Heart left ventricle (tissue), 16 donors: ENCODE measurements around the gene GTPBP3. TPM values are rescaled to one million over a fixed set of nuclear protein-coding genes. Genes with fewer than 3 reads are reported as not detected.

Experiments used
- ATAC-seq, 4 donors: fragments of 200-7000 bp; cut with Tn5 transposase; one replicate each; pipeline ENCODE4 v1.9.1; 2020 to 2022; ENCODE audit warnings: moderate library complexity in 4 of 4, mild to moderate bottlenecking in 3 of 4, moderate number of reproducible peaks in 1 of 4
- DNase-seq, 5 donors: peaks; one replicate each; pipeline ENCODE4 v3.0.0-alpha.2; 2020
- H3K27ac ChIP-seq, 12 donors: fragments of 200-600 bp; sonication (generic) in 4 of 12; one replicate each; pipeline versions ENCODE4 v1.5.0 to v1.8.0; 2016 to 2022; ENCODE audit warnings: mild to moderate bottlenecking in 2 of 12
- H3K27me3 ChIP-seq, 9 donors: fragments of 200-600 bp; sonication (generic) in 2 of 9; one replicate each; pipeline versions ENCODE4 v1.5.1 to v1.8.0; 2016 to 2022; ENCODE audit warnings: mild to moderate bottlenecking in 3 of 9
- H3K36me3 ChIP-seq, 9 donors: fragments of 200-600 bp; sonication (generic) in 2 of 9; one replicate each; pipeline versions ENCODE4 v1.5.0 to v1.8.0; 2018 to 2022; ENCODE audit warnings: mild to moderate bottlenecking in 2 of 9
- H3K4me1 ChIP-seq, 12 donors: fragments of 200-600 bp; sonication (generic) in 4 of 12; one replicate each; pipeline versions ENCODE4 v1.5.0 to v1.8.0; 2016 to 2022; ENCODE audit warnings: mild to moderate bottlenecking in 3 of 12
- H3K4me3 ChIP-seq, 12 donors: fragments of 200-600 bp; sonication (generic) in 4 of 12; one replicate each; pipeline versions ENCODE4 v1.5.0 to v1.8.0; 2017 to 2022; ENCODE audit warnings: mild to moderate bottlenecking in 9 of 12, moderate library complexity in 4 of 12
- H3K9me3 ChIP-seq, 12 donors: fragments of 200-600 bp; sonication (generic) in 4 of 12; one replicate each; pipeline versions ENCODE4 v1.5.0 to v1.8.0; 2016 to 2022; ENCODE audit warnings: mild to moderate bottlenecking in 1 of 12
- CTCF ChIP-seq, 12 donors: fragments of 200-600 bp; sonication (generic) in 4 of 12; IDR thresholded peaks; one replicate each; pipeline versions ENCODE4 v1.5.0 to v1.8.0; 2018 to 2022; ENCODE audit warnings: antibody characterized with exemption in 12 of 12, mild to moderate bottlenecking in 5 of 12
- POLR2A ChIP-seq, 2 donors: fragments of 450-650 bp; IDR thresholded peaks; one replicate each; pipeline ENCODE4 v1.6.1; 2017; ENCODE audit warnings: antibody characterized with exemption in 2 of 2, mild to moderate bottlenecking in 2 of 2, moderate library complexity in 2 of 2
- WGBS, 4 donors: extraction: QIAGEN DNeasy Blood & Tissue Kit in 2 of 4; methylation state at CpG; one replicate each; pipeline versions ENCODE4 v1.1.5 to v1.1.7; 2013 to 2018; 5-methylcytosine and 5-hydroxymethylcytosine counted together
- intact Hi-C, 10 donors: fragments of 100-400 bp; cut with DNase I; formaldehyde crosslinking; loops; one replicate each; pipeline versions ENCODE4 v1.11.1 to v1.14.2; 2022
- polyA plus RNA-seq, 2 donors: library from polyadenylated mRNA; stranded (reverse); fragments of 200-250 nt; gene quantifications; one replicate each; pipeline ENCODE4 v1.2.3, GENCODE V29; 2013
- total RNA-seq, 9 donors: library from RNA; depleted of rRNA in 2 of 9; stranded (reverse); fragments of >200 nt in 2 of 9; fragmentation: NEBNext Ultra II Directional in 3 of 9; extraction: Animal tissue kit (Norgen Biotek cat#: 25700) in 3 of 9; gene quantifications; one replicate each; pipeline versions ENCODE4 v1.1.0 to v1.2.4, GENCODE V29; 2016 to 2023
- donor health status: ischemic (EF 13 %, LVEDD 7.1; RV severe dilation, severe dysfunction).
- donor health status: healthy with polysubstance abuse.
- donor health status: DM: no; HTN: yes; CAD: no.
- donor health status: DM: no; HTN: no; CAD: no.
- donor health status: ischemic (EF 25% LVEDD 6.9; RV normal size, moderate dysfunction).
- donor health status: ischemic (EF 25% LVEDD 5.7; RV mildly dilated, moderate dysfunction).
- donor health status: healthy.
- donor health status: DM: yes; HTN: yes; CAD: no.
- donor health status: ischemic (EF 35%, LVEDD 5.7; RV mildly dilated, moderate dysfunction).
- donor health status: nonischemic (EF 11% LVEDD 7.7; RV severe dilation, severe dysfunction).
- donor health status: DM: yes; HTN: yes; CAD: no.
- donor health status: PGD.
- donor health status: ischemic (EF 29% LVEDD 5.4; RV normal size, mild dysfunction).
- donor health status: nonischemic (EF 23%, LVEDD 6.1; RV moderate dilation, normal function).

Gene GTPBP3
- total and polyA plus RNA-seq, 11 donors = 6.3 to 20.1 (median 11.3) TPM

GRCh38 chr19:17348700-17349099, 11.3 kb downstream of the GTPBP3 start:
- H3K4me3 ChIP-seq = peak overlapping the region in 2 of 12 donors; percentile 3 to 28

GRCh38 chr19:17351815-17352435, 14.6 kb downstream of the GTPBP3 start:
- DNase-seq (no peak), ATAC-seq (no peak)
- Histone ChIP-seq H3K36me3 (no peaks in the 10 kb centered on the region), H3K4me1 (peaks cover 0 to 49% (median 33%) of the 10 kb centered on the region in 12 donors), H3K9me3 (no peaks in the 10 kb centered on the region), H3K27me3 (no peaks in the 10 kb centered on the region), H3K4me3 (no peak overlapping the region), H3K27ac (no peak overlapping the region)
- WGBS, 4 donors = 85 to 92% (median 89%) methylated on average over 38 to 45 of the region's 45 CpGs
- intact Hi-C loops = no loop called here
- TF ChIP-seq CTCF (IDR thresholded peaks at IDR 0.05) (no peak), POLR2A (IDR thresholded peaks at IDR 0.05) (no peak)

More at GRCh38 chr19:17348700-17349099, 11.3 kb downstream of the GTPBP3 start:
- no peak for TF ChIP-seq POLR2A (IDR thresholded peaks at IDR 0.05)
- TF ChIP-seq CTCF (IDR thresholded peaks at IDR 0.05) = no peak
- Histone ChIP-seq H3K27ac (peak overlapping the region in 9 of 12 donors; percentile 11 to 84 (median 72)), H3K27me3 (no peaks in the 10 kb centered on the region), H3K36me3 (no peaks in the 10 kb centered on the region), H3K4me1 (peaks cover 0 to 59% (median 41%) of the 10 kb centered on the region in 12 donors), H3K9me3 (no peaks in the 10 kb centered on the region)
- intact Hi-C loops = loop anchor here in 6 of 10 donors (5.0 to 10.0 kb wide), 4 partner anchors 114 to 506 kb away; partner anchors contain the start of genes NXNL1 (in 3 of the 6) and RPL18A (in 1 of the 6)
- DNase-seq = peak; percentile 78 to 88 (median 81)
- ATAC-seq = peak; percentile 42 to 80 (median 76)
- WGBS, 4 donors = 6 to 11% (median 8%) methylated on average over 9 to 12 of the region's 12 CpGs

- peaks cover 0 to 47% (median 25%) of the 10 kb centered on the region in 12 donors for H3K4me1 ChIP-seq
- intact Hi-C loops = no loop called here
- no peak overlapping the region for H3K4me3 ChIP-seq
- no peaks in the 10 kb centered on the region for H3K27me3 ChIP-seq
- no peaks in the 10 kb centered on the region for H3K9me3 ChIP-seq
- H3K36me3 ChIP-seq = no peaks in the 10 kb centered on the region
- peak overlapping the region in 3 of 12 donors; percentile 29 to 41 (median 34) for H3K27ac ChIP-seq
- 25 to 46% (median 33%) methylated on average over 8 to 14 of the region's 14 CpGs for WGBS, 4 donors
- ATAC-seq = peak in 2 of 4 donors; percentile 17 to 38
- no peak for TF ChIP-seq POLR2A (IDR thresholded peaks at IDR 0.05)
- TF ChIP-seq CTCF (IDR thresholded peaks at IDR 0.05) = no peak
- DNase-seq = no peak
Measured at GRCh38 chr19:17352608-17353280, 15.4 kb downstream of the GTPBP3 start.

- Histone ChIP-seq H3K27ac (peak overlapping the region in 1 of 12 donors; percentile 34), H3K4me1 (peaks cover 0 to 47% (median 20%) of the 10 kb centered on the region in 12 donors), H3K27me3 (no peaks in the 10 kb centered on the region), H3K9me3 (no peaks in the 10 kb centered on the region), H3K4me3 (no peak overlapping the region), H3K36me3 (no peaks in the 10 kb centered on the region)
- TF ChIP-seq CTCF (IDR thresholded peaks at IDR 0.05) = no peak
- TF ChIP-seq POLR2A (IDR thresholded peaks at IDR 0.05) = no peak
- ATAC-seq = no peak
- intact Hi-C loops = no loop called here
- 71 to 78% (median 76%) methylated on average over 8 of the region's 8 CpGs for WGBS, 4 donors
- DNase-seq = no peak
Measured at GRCh38 chr19:17353386-17353785, 16.0 kb downstream of the GTPBP3 start.
